ENCODE results near the gene SLC26A5.

Gene SLC26A5

GRCh38 chr7:103347507-103348267 is 98.3 kb downstream of the SLC26A5 start, which contains the start of gene PSMC2:
PSMC2 (plus strand) TSS chr7:103347643; CDS start chr7:103347712, 69 bp downstream.
- peak; percentile 71 for FAIRE-seq
- peak; percentile 65; the same call in 1 of the 2 replicates for TF ChIP-seq POLR2A (IDR thresholded peaks at IDR 0.05; ENCODE audit: low read depth, low read length)
- DNase-seq (ENCODE audit: insufficient read length, low spot score): peak; percentile 49

DNA sequence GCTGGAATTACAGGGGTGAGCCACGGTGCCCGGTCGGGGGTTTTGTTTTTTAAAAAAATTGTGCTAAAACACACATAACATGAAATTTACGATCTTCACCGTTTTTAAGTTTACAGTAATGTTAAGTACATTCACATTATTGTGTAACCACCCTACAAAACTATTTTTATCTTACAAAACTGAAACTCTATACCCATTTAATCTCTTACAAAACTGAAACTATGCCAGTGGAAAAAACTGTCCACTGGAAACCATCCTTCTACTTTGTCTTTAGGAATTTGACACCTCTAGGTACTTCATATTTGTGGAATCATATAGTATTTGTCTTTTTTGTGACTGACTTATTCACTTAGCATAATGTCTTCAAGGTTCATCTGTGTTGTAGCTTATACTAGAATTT is 99.6 kb downstream of the SLC26A5 start:
- no peak for DNase-seq (ENCODE audit: insufficient read length, low spot score)
- no peak for TF ChIP-seq POLR2A (IDR thresholded peaks at IDR 0.05; ENCODE audit: low read depth, low read length)
- no peak for FAIRE-seq

DNA sequence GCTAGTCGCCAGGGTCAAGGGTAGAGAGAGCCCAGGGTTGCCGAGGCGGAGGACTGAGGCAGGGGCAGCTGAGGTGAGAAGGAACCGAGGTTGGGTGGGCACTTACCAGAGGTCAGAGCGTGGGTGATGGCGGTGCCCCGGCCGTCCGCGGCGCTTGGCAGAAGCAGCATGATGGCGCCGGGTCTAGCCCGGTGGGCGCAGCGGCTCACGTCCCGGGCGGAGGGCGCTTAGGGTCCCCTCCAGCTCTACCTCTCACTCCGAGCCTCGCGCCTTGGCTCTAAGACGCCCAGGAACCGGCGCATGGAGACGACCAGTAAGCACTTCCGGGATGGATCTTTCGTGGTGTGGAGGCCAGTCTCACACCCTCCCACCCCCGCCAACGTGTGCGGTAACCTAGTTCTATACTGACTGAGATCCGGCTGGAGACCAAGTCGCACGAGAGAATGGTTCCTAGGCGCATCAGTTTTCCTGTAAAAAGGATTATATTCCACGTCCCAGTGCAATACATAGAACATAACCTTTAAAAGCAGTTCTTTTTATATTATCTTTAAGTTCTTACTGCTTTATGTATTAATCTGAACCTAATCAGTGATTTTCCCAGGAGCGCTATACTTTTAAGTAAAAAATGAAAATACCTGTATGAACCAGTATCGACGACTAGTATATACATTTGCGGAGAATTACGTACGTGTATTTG is 101.4 kb downstream of the SLC26A5 start, which contains the start of gene DNAJC2:
Gene DNAJC2 (minus strand): TSS at position 315 of the 697 bp plus-strand sequence. CDS start 145 bp downstream, at position 170.
- FAIRE-seq: peak; percentile 75

GRCh38 chr7:103343758-103344452 is 102.1 kb downstream of the SLC26A5 start:
- no peak for FAIRE-seq
- no peak for TF ChIP-seq POLR2A (IDR thresholded peaks at IDR 0.05; ENCODE audit: low read depth, low read length)
- DNase-seq (ENCODE audit: insufficient read length, low spot score): peak; percentile 15

More for the DNA sequence above, 101.4 kb downstream of the SLC26A5 start, which contains the start of gene DNAJC2:
- peak; percentile 77 for DNase-seq (ENCODE audit: insufficient read length, low spot score)
- TF ChIP-seq POLR2A (IDR thresholded peaks at IDR 0.05; ENCODE audit: low read depth, low read length): peak; percentile 78

GRCh38 chr7:103343332-103343731 is 102.7 kb downstream of the SLC26A5 start:
- FAIRE-seq (no peak), DNase-seq (ENCODE audit: insufficient read length, low spot score) (no peak)
- no peak for TF ChIP-seq POLR2A (IDR thresholded peaks at IDR 0.05; ENCODE audit: low read depth, low read length)

DNA sequence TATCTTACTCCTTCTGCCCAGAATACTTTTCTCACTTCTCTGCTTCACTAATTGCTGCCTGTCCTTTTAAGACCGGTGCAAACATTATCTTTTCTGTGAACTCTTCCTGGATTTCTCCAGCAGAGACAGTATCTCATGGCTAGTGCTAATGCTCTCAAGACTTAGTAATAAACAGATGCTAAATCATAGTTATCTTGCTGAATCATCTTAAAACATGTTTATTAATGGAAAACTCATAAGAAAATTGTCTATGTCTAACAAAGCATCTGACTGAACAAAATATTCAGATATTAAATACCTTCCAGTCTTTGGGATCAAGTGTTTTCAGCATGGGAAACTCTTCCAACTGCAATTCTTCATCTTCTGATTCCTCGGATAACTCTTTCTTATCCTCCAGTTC is 104.5 kb downstream of the SLC26A5 start:
- no peak for TF ChIP-seq POLR2A (IDR thresholded peaks at IDR 0.05; ENCODE audit: low read depth, low read length)
- DNase-seq (ENCODE audit: insufficient read length, low spot score): no peak
- FAIRE-seq: no peak

DNA sequence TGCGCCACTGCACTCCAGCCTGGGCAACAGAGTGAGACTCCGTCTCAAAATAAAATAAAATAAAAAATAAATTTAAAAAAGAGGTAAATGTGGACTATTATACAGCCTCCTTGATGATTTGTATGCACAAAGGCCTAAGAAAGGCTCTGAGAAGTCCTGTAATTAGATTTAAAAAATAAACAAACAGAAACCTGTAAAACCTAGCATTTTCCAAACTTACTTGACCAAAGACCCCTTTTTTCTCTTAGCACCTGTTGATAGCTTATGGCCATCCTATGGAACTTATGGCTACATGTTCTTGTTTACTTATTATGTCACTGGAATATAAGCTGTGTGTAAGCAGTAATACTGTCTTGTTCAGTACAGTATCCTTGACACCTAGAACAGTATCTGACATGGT is 107.1 kb downstream of the SLC26A5 start:
- no peak for FAIRE-seq

DNA sequence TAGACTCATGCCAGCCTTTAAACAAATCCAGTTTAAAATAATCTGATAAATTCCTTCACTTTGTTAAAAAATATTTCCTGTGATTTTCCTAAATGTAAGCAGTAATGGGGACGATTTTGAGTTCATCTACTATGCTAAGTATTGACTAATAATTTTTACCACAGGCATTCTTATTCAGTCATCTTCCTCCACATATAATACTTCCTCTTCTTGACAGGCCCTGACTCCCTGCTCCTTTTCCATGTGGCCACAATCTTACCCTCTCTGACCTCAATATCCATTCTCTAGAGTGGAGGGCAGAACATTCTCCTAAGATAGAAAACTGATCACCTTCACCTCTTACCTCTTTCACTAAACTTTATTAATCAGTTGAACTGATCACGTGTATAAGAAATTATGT is 109.2 kb downstream of the SLC26A5 start:
- no peak for FAIRE-seq
- DNase-seq (ENCODE audit: insufficient read length, low spot score): no peak
- TF ChIP-seq POLR2A (IDR thresholded peaks at IDR 0.05; ENCODE audit: low read depth, low read length): no peak

More for the DNA sequence above, 107.1 kb downstream of the SLC26A5 start:
- no peak for TF ChIP-seq POLR2A (IDR thresholded peaks at IDR 0.05; ENCODE audit: low read depth, low read length)
- no peak for DNase-seq (ENCODE audit: insufficient read length, low spot score)

GRCh38 chr7:103325744-103326143 is 120.3 kb downstream of the SLC26A5 start:
- DNase-seq (ENCODE audit: insufficient read length, low spot score): no peak
- no peak for FAIRE-seq

More at GRCh38 chr7:103325744-103326143, 120.3 kb downstream of the SLC26A5 start:
- no peak for TF ChIP-seq POLR2A (IDR thresholded peaks at IDR 0.05; ENCODE audit: low read depth, low read length)
